Effector CD8-positive, alpha-beta T cell (primary cell): ENCODE measurements around the gene ECPAS.
"Not testable (repeated sequence)": the region's sequence is repeated elsewhere in the genome, so short reads cannot be mapped to it uniquely, and the experiment has no call there.

Experiments
- DNase-seq: peaks from one replicate; lab custom pipeline; 2025; lab: John Stamatoyannopoulos, UW

The ECPAS gene

GRCh38 chr9:111352545-111352944, 131.6 kb downstream of the ECPAS start:
- no peak for DNase-seq

DNA sequence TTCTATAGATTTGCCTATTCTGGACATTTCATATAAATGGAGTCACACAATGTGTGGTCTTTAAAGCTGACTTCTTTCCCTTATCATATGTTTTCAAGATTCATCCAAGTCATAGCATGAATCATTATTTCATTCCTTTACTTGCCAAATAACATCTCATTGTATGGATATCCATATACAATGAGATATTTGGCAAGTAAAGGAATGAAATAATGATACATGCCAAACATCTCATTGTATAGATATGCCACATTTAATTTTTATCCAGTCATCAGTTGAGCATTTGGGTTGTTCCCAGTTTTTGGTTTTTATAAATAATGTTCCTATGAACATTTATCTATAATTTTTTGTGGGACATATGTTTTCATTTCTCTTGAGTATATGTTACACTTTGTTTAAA, 133.6 kb downstream of the ECPAS start:
- DNase-seq, result no peak

DNA sequence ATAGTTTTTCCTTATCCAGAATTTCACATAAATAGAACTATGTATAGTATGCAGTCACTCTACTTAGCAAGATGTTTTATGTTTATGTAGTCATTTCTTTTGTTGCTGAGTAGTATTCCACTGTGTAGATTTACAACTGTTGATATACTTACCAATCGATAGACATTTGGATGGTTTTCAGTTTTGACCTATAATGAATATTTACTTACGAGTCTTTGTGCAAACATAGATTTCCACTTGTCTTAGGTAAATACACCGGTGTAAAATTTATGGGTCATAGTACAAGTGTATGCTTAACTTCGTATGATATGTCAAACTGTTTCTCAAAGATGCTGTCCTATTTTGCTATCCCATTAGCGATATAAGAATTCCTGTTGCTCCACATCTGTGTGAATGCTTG, 134.4 kb downstream of the ECPAS start:
- no peak for DNase-seq

- no peak for DNase-seq
Observed at GRCh38 chr9:111348821-111349271, 135.3 kb downstream of the ECPAS start.

DNA sequence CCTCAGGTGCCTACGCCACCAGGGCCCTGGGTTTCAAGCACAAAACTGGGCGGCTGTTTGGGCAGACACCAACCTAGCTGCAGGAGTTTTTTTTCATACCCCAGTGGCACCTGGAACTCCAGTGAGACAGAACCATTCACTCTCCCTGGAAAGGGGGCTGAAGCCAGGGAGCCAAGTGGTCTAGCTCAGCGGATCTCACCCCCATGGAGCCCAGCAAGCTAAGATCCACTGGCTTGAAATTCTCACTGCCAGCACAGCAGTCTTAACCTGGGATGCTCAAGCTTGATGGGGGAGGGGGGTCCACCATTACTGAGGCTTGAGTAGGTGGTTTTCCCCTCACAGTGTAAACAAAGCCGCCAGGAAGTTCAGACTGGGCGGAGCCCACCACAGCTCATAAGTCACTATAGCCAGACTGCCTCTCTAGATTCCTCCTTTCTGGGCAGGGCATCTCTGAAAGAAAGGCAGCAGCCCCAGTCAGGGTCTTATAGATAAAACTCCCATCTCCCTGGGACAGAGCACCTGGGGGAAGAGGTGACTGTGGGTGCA, 149.8 kb downstream of the ECPAS start:
- DNase-seq, result not testable (repeated sequence)

GRCh38 chr9:111330124-111330523, 154.1 kb downstream of the ECPAS start, which contains the start of gene OR2K2:
TSS of gene OR2K2 (minus strand) at chr9:111330224. CDS start at chr9:111328433, 1,791 bp downstream.
- no peak for DNase-seq

DNA sequence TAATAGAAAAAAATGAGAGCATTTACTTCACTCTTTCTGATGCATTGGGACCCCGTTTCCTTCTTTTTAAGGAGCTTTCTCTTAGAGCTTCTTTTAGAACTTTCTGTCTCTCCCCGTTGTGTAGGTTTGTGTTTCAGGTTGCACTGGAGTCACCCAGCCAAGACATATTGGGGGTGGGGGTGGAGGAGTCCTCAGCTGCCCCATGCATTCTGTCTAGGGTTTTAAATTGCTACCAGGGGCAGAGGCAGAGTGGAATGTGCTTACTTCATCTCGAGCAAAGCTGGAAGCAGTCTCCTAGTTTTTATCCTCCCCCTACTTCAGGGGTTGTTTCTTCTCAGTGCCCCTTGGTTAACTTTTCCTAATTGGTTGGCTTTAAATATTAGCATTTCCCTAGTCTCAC, 163.6 kb downstream of the ECPAS start:
- DNase-seq, result no peak

DNA sequence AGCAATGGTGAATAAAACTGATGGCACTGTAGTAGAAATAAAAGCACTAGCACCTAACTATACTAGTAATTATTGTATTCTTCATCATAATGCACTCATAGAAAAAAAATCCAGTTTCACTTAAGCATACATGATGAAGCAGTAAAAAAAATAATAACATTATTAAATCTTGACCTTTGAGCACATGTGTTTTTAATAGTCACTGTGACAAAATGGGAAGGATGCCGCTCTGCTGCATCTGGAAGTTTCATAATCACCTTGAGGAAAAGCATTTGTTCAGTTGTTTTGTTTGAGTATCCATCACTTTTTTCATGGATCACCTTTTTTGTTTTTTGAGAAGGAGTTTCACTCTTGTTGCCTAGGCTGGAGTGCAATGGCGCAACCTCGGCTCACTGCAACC, 167.4 kb downstream of the ECPAS start:
- DNase-seq, result no peak
